GM19099 (cell line): ENCODE data around the gene ARHGAP42.

Experiments used
- POLR2A ChIP-seq: IDR thresholded peaks from 3 replicates; pipeline ENCODE4 v1.6.1; 2011; ENCODE audit warnings: low read depth; ENCODE audit not compliant: insufficient read length; ENCODE audit errors: extremely low read depth

Gene ARHGAP42

GRCh38 chr11:100870138-100870537 is 183.1 kb downstream of the ARHGAP42 start:
- TF ChIP-seq POLR2A: no peak

DNA sequence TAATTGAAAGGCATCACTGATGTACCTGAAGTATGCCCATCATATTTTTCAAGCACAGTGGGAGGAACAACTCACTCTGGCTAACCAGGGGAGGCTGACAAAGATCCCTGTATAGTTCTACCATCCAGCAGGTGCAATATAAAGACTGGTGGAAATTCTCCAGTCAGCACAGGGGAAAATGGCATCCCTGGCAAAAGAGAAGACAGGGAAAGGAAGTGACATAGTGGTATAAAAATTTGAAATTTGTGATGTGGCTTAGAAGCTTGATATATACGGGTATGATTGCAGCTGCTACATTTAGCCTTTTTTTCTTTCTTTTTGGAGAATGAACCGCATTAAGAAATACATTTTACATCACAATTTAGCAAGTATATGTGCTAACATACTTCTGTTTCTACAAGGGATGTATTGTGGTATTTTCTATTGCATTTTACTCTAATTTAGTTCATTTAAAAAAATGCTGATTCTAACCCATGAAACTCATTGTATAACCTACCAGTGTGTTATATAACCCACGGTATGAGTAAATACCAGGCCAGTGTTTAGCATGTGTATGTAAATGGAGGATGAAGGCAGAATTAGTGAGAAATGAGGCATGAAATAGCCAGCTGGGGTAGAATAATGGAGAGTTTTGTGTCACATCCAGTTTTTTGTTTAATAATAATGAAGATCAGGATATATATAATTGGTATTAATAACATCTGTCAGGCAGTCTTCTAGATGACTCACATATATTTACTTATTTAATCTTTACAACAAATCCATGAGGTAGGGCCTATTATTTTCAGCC is 186.1 kb downstream of the ARHGAP42 start:
- no peak for TF ChIP-seq POLR2A

GRCh38 chr11:100874203-100874602 is 187.1 kb downstream of the ARHGAP42 start:
- TF ChIP-seq POLR2A: no peak

DNA sequence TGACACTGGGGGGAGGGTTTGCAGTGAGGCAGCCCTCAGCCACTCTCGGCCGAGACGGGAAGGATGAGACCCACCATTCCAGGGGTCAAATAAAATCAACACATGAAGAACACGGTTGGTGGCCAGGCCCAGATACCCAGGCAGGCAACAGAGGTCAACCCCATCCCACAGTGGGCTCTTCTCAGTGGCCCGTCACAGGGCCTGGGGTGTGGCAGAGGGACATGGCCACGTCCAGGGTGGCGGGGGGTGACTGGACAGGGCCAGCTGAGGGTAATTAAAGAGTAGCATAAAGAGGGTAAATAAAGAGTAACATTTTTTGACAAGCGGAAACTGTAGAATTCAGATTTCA is 188.4 kb downstream of the ARHGAP42 start:
- no peak for TF ChIP-seq POLR2A

- TF ChIP-seq POLR2A: no peak
These were observed 189.9 kb downstream of the ARHGAP42 start for GRCh38 chr11:100876815-100877520.

- no peak for TF ChIP-seq POLR2A
These were observed 191.4 kb downstream of the ARHGAP42 start for GRCh38 chr11:100878474-100878873.

GRCh38 chr11:100882957-100883356 is 195.9 kb downstream of the ARHGAP42 start:
- no peak for TF ChIP-seq POLR2A

GRCh38 chr11:100883830-100884229 is 196.7 kb downstream of the ARHGAP42 start:
- no peak for TF ChIP-seq POLR2A

DNA sequence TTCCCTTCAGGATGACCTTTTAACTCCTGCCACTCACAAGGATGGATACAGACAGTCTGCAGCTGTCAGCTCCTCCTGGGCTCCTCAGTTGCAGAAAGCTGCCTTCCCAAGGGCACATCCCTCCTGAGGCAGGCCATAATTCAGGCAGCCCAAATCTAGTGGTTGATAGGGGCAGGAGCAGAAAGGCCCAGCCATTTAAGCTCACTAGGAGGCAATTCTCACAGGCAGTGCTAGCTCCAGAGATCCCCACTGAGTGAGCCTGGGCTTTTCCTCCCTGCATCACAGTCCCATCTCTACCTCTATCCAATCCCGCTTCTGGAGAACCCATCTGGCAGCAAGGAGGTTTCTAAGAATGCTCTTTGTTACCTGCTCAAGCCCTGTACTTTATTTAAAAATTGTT is 200.6 kb downstream of the ARHGAP42 start:
- TF ChIP-seq POLR2A: no peak

DNA sequence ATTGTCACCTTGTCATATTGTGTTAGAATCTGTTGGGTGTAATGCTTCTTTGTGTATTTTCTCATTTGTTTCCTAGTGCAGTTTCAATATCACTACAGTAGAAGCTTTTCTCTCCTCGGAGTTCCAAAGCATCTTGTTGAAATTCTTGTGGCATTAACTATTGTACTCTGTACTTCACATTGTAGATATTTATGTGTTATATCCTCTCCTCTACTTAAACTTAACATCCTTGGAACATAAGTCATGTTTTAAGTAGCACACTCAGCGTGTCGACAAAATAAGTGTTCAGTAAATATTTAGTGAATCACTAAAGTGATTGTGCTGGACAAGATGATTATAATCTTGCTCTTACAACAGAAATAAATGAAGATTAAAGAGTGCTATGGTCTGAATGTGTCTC is 201.7 kb downstream of the ARHGAP42 start:
- TF ChIP-seq POLR2A: no peak

DNA sequence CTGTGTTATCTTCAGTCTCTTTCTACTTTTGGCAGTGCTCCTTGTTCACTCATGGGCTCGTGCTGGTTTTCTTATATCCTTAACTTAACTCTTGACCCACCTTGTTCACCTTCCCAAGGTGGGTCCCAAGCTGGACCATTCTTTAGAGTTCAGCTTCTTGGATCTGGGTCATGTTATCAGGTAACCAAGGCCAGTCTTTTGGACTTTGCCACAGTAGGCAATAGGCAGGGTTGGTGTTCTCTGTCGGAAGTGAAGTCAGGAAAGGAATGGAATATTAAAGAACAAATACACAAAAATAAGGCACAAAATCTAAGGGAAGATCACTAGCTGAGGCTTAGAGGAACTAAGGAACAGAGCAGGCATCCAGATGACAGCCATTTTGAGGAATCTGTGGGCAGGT is 202.7 kb downstream of the ARHGAP42 start:
- no peak for TF ChIP-seq POLR2A

DNA sequence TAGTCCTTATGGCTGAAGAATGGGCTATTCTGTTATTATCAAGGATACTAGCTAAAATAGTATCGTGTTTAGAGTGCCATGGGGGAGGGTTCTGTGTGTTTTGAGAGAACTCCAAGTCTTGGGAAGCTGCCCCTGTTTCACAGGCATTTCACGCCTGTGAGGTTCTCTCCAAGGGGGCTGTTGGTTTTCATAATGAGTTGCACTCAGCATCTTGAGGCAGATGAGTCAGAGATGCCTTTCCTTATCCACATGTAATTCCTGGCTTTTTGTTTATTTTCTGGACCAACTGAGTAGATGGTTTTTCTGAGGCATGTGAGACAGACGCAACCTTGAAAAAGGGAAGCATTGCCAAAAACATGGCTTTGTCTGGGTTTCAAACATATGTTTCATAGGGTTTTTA is 203.7 kb downstream of the ARHGAP42 start:
- TF ChIP-seq POLR2A: no peak

DNA sequence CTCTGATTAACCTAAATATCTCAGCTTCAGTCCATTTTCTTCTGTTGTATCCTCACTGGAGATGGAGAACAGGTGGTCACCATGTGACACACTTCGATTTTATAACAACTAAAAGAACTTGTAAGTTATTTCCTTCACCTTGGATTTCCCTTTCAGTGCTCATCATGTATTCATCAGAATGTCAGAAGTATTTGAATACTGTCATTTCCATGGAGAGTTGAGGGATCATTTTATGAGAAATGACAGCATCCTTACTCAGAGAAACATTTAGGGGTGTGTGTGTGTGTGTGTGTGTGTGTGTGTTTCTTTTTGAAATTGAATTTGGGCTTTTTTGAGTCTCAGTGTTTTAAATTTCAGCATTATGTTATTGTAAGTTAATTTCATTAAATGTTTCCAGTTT is 205.8 kb downstream of the ARHGAP42 start:
- TF ChIP-seq POLR2A: no peak

DNA sequence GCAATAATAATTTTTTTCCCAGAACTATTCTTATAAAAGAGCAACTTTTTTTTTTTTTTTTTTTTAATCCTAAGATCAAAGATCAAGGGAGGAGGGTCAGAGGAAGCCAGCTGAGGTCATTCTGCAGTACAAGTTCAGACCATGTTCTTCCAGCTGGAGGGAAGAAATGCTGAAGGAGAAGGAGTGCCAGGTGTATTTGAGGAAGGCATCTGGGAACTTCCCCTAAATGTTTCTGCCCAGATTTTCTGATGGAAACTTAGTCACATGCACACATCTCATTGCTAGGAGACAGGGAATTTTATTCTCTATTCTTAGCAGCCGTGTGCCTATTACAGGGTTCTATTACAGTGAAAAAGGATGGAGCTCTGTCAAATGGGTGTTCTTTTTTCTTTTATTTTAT is 208.4 kb downstream of the ARHGAP42 start:
- no peak for TF ChIP-seq POLR2A

- TF ChIP-seq POLR2A: no peak
These were observed 215.5 kb downstream of the ARHGAP42 start for GRCh38 chr11:100902454-100903141.

GRCh38 chr11:100903284-100903683 is 216.2 kb downstream of the ARHGAP42 start:
- TF ChIP-seq POLR2A: no peak
